GM10847 (cell line): Measurements from ENCODE around the gene STMN3.
A peak's percentile ranks its signal among the peaks of the same experiment; 100 is the strongest.

Source experiments
- POLR2A ChIP-seq: IDR thresholded peaks from 2 replicates; pipeline ENCODE4 v1.6.1; 2011; ENCODE audit not compliant: insufficient read length; ENCODE audit errors: extremely low read depth

Gene STMN3

GRCh38 chr20:63672666-63673065 is 19.4 kb upstream of the STMN3 start:
- TF ChIP-seq POLR2A = no peak

- TF ChIP-seq POLR2A = no peak
These were observed 15.1 kb upstream of the STMN3 start for GRCh38 chr20:63668351-63668750.

GRCh38 chr20:63667858-63668257 is 14.6 kb upstream of the STMN3 start:
- TF ChIP-seq POLR2A = no peak

GRCh38 chr20:63665708-63666107 is 12.5 kb upstream of the STMN3 start:
- no peak for TF ChIP-seq POLR2A

- no peak for TF ChIP-seq POLR2A
These were observed 11.8 kb upstream of the STMN3 start for GRCh38 chr20:63664861-63665594.

GRCh38 chr20:63664143-63664851 is 11.1 kb upstream of the STMN3 start:
- no peak for TF ChIP-seq POLR2A

- no peak for TF ChIP-seq POLR2A
These were observed 10.3 kb upstream of the STMN3 start for GRCh38 chr20:63663332-63664066.

GRCh38 chr20:63662813-63663189 is 9.6 kb upstream of the STMN3 start:
- TF ChIP-seq POLR2A = no peak

GRCh38 chr20:63661959-63662812 is 9.0 kb upstream of the STMN3 start:
- TF ChIP-seq POLR2A = no peak

- no peak for TF ChIP-seq POLR2A
These were observed 7.9 kb upstream of the STMN3 start for GRCh38 chr20:63661108-63661507.

GRCh38 chr20:63660622-63661021 is 7.4 kb upstream of the STMN3 start:
- no peak for TF ChIP-seq POLR2A

- no peak for TF ChIP-seq POLR2A
These were observed 6.1 kb upstream of the STMN3 start for GRCh38 chr20:63659370-63659769.

GRCh38 chr20:63658749-63659187 is 5.5 kb upstream of the STMN3 start:
- TF ChIP-seq POLR2A = no peak

GRCh38 chr20:63657937-63658748 is 4.9 kb upstream of the STMN3 start, which contains the start of gene RTEL1:
TSS of gene RTEL1 (plus strand) at chr20:63658312. CDS start at chr20:63659403, 1,091 bp downstream.
- TF ChIP-seq POLR2A = peak; percentile 61
